ENCODE measurements around the gene RPS6KA2.

DNA sequence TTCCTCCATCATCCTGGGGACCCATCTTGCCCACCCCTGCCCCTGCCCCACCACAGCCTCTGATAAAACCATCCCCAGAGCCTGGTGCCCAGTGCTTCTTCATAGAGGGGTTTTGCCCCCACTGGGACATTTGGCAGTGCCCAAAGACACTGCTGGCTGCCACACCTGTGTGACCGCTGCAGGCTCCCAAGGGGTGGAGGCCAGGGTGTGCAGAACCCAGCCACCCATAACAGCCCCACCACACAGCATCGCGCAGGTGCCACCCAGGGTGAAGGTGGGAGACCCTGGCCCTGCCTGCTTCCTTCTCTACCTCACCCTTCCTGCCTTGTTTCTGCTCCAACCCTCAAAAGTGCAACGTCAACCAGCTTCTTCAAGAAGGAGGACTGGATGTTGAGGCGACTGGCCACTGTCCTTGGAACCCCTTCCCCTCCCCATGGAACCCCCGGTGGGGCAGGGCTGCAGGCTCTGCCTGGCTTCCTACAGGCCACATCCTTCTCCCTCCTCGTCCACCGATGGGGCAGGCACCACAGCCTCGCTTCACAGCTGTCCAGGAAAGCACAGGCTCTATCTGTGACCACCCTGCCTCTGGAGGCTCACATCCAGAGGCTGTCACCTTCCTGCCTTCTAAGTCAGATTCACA, 165.1 kb downstream of the RPS6KA2 start:
- TF ChIP-seq, protein P1, sequence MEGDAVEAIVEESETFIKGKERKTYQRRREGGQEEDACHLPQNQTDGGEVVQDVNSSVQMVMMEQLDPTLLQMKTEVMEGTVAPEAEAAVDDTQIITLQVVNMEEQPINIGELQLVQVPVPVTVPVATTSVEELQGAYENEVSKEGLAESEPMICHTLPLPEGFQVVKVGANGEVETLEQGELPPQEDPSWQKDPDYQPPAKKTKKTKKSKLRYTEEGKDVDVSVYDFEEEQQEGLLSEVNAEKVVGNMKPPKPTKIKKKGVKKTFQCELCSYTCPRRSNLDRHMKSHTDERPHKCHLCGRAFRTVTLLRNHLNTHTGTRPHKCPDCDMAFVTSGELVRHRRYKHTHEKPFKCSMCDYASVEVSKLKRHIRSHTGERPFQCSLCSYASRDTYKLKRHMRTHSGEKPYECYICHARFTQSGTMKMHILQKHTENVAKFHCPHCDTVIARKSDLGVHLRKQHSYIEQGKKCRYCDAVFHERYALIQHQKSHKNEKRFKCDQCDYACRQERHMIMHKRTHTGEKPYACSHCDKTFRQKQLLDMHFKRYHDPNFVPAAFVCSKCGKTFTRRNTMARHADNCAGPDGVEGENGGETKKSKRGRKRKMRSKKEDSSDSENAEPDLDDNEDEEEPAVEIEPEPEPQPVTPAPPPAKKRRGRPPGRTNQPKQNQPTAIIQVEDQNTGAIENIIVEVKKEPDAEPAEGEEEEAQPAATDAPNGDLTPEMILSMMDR (IDR thresholded peaks at IDR 0.05) = no peak
- no peak for TF ChIP-seq POLR2A (IDR thresholded peaks at IDR 0.05)

Measured in Peyer's patch (tissue), 4 donors.